HEK293 (cell line): Measurements from ENCODE around the gene PRX.

Source experiments
- KLF1 ChIP-seq: fragments of 450-650 bp; formaldehyde crosslinking; IDR thresholded peaks from 2 replicates; pipeline ENCODE4 v1.5.1; 2016; ENCODE audit warnings: missing biosample characterization, missing genetic modification characterization
- KLF16 ChIP-seq: fragments of 450-650 bp; formaldehyde crosslinking; IDR thresholded peaks from 2 replicates; pipeline ENCODE4 v1.5.1; 2017; ENCODE audit warnings: missing biosample characterization, missing genetic modification characterization
- SCRT2 ChIP-seq: fragments of 450-650 bp; formaldehyde crosslinking; IDR thresholded peaks from 2 replicates; pipeline ENCODE4 v1.5.1; 2016; ENCODE audit warnings: missing biosample characterization, missing genetic modification characterization
- TCF7L2 ChIP-seq: IDR thresholded peaks from 2 replicates; pipeline ENCODE4 v1.6.1; 2011; ENCODE audit warnings: low read depth, mild to moderate bottlenecking, inconsistent platforms, low read length, moderate library complexity, borderline replicate concordance
- ZNF169 ChIP-seq: fragments of 450-650 bp; formaldehyde crosslinking; IDR thresholded peaks from 2 replicates; pipeline ENCODE4 v1.5.1; 2016; ENCODE audit warnings: missing biosample characterization, missing genetic modification characterization
- ZNF248 ChIP-seq: fragments of 450-650 bp; formaldehyde crosslinking; IDR thresholded peaks from 2 replicates; pipeline ENCODE4 v1.5.1; 2017; ENCODE audit warnings: missing biosample characterization, missing genetic modification characterization
- ZNF37A ChIP-seq: fragments of 450-650 bp; IDR thresholded peaks from 2 replicates; pipeline ENCODE4 v1.5.1; 2018; ENCODE audit warnings: missing biosample characterization, missing genetic modification characterization
- ZNF473 ChIP-seq: fragments of 450-650 bp; formaldehyde crosslinking; IDR thresholded peaks from 2 replicates; pipeline ENCODE4 v1.5.1; 2017; ENCODE audit warnings: missing biosample characterization, missing genetic modification characterization
- ZNF549 ChIP-seq: fragments of 450-650 bp; IDR thresholded peaks from 2 replicates; pipeline ENCODE4 v1.5.1; 2018; ENCODE audit warnings: missing biosample characterization, missing genetic modification characterization, mild to moderate bottlenecking, inconsistent platforms, moderate library complexity
- ZNF76 ChIP-seq: fragments of 450-650 bp; formaldehyde crosslinking; IDR thresholded peaks from 2 replicates; pipeline ENCODE4; 2016; ENCODE audit warnings: low read depth, missing biosample characterization, missing genetic modification characterization, borderline replicate concordance
- ZSCAN30 ChIP-seq: fragments of 450-650 bp; IDR thresholded peaks from 2 replicates; pipeline ENCODE4 v1.5.1; 2018; ENCODE audit warnings: missing biosample characterization, mild to moderate bottlenecking, missing genetic modification characterization, moderate library complexity
- TF ChIP-seq, protein P1 (sequence below): fragments of 450-650 bp; formaldehyde crosslinking; IDR thresholded peaks from 2 replicates; pipeline ENCODE4 v1.5.1; 2016; ENCODE audit warnings: missing biosample characterization, missing genetic modification characterization
- TF ChIP-seq, protein P2 (sequence below): fragments of 450-650 bp; formaldehyde crosslinking; IDR thresholded peaks from 2 replicates; pipeline ENCODE4 v1.5.1; 2016; ENCODE audit warnings: missing biosample characterization, missing genetic modification characterization
- TF ChIP-seq, protein P3 (sequence below): fragments of 450-650 bp; formaldehyde crosslinking; IDR thresholded peaks from 2 replicates; pipeline ENCODE4; 2016; ENCODE audit warnings: missing biosample characterization, missing genetic modification characterization
- TF ChIP-seq, protein P4 (sequence below): fragments of 450-650 bp; formaldehyde crosslinking; IDR thresholded peaks from 2 replicates; pipeline ENCODE4 v1.5.1; 2016; ENCODE audit warnings: missing biosample characterization, missing genetic modification characterization, low read depth
- TF ChIP-seq, protein P5 (sequence below): fragments of 450-650 bp; formaldehyde crosslinking; conservative IDR thresholded peaks from 2 replicates; pipeline ENCODE4 v1.5.1; 2016; ENCODE audit warnings: low read depth, missing biosample characterization, missing genetic modification characterization
- TF ChIP-seq, protein P6 (sequence below): fragments of 450-650 bp; formaldehyde crosslinking; IDR thresholded peaks from 2 replicates; pipeline ENCODE4 v1.5.1; 2016; ENCODE audit warnings: missing biosample characterization, missing genetic modification characterization
- TF ChIP-seq, protein P7 (sequence below): sonication (generic); formaldehyde crosslinking; IDR thresholded peaks from 2 replicates; pipeline ENCODE4 v1.8.1; 2022; ENCODE audit warnings: mild to moderate bottlenecking, moderate library complexity, missing genetic modification reagents
- TF ChIP-seq, protein P8 (sequence below): fragments of 450-650 bp; formaldehyde crosslinking; IDR thresholded peaks from 2 replicates; pipeline ENCODE4 v1.5.1; 2016; ENCODE audit warnings: missing biosample characterization, missing genetic modification characterization
- TF ChIP-seq, protein P9 (sequence below): fragments of 450-650 bp; formaldehyde crosslinking; IDR thresholded peaks from 2 replicates; pipeline ENCODE4 v1.5.1; 2016; ENCODE audit warnings: missing biosample characterization, missing genetic modification characterization

Gene PRX

DNA sequence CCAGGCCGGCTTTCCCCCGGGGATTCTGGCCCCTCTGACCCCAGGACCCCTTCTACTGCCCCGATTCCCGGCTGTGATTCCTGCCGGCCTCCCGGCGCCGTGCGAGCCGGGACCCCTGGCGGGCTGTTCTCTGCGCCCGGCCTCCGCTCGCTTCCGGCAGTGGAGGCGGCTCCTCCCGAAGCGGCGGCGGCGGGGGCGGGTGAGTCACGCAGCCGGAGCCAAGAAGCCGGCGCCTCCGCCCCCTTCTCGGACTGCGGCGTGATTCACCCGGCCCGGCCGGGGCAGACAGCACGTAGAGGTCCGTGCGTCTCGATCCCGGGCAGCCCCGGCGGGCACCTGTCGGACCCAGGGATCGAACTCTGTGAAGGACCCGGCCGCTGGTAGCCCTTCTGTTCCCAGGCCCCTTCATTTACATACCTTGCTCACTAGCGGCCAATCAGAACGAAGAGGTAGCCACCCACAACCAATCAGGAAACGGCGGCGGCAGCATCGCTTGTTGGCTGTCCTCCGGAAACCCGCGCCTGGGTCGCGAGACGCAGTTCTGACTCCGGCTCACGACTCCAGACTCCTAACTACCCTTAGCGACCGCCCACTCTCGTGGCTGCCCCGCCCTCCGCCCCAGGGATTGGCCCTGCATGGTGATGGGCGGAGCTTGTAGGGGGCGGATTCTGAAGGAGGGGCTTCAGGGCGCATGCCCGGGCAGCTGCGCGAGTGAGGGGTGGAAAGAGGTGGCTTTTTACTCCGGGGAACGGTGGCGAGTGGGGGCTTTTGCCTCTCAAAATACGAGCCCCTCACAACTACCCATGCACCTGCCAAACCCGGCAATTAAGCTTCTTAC lies 12.5 kb upstream of the PRX start, which contains the start of gene SERTAD1 (continued):
- TF ChIP-seq, protein P1, sequence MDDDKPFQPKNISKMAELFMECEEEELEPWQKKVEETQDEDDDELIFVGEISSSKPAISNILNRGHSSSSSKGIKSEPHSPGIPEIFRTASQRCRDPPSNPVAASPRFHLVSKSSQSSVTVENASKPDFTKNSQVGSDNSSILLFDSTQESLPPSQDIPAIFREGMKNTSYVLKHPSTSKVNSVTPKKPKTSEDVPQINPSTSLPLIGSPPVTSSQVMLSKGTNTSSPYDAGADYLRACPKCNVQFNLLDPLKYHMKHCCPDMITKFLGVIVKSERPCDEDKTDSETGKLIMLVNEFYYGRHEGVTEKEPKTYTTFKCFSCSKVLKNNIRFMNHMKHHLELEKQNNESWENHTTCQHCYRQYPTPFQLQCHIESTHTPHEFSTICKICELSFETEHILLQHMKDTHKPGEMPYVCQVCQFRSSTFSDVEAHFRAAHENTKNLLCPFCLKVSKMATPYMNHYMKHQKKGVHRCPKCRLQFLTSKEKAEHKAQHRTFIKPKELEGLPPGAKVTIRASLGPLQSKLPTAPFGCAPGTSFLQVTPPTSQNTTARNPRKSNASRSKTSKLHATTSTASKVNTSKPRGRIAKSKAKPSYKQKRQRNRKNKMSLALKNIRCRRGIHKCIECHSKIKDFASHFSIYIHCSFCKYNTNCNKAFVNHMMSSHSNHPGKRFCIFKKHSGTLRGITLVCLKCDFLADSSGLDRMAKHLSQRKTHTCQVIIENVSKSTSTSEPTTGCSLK = no peak
- TF ChIP-seq ZNF248 (tag by site-specific recombination) (no peak), SCRT2 (tag by site-specific recombination) (peak; percentile 93), KLF16 (tag by site-specific recombination) (peak; percentile 89), ZNF549 (tag by site-specific recombination) (no peak), ZSCAN30 (tag by site-specific recombination) (peak; percentile 95), TCF7L2 (no peak), ZNF37A (tag by site-specific recombination) (no peak), KLF1 (peak; percentile 56), ZNF169 (peak; percentile 75; the same call in 1 of the 2 replicates), ZNF473 (no peak), ZNF76 (tag by site-specific recombination) (peak; percentile 9; the same call in 1 of the 2 replicates)
- TF ChIP-seq, protein P2, sequence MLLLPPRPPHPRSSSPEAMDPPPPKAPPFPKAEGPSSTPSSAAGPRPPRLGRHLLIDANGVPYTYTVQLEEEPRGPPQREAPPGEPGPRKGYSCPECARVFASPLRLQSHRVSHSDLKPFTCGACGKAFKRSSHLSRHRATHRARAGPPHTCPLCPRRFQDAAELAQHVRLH (tag by site-specific recombination) = peak; percentile 92; the same call in 1 of the 2 replicates
- TF ChIP-seq, protein P3, sequence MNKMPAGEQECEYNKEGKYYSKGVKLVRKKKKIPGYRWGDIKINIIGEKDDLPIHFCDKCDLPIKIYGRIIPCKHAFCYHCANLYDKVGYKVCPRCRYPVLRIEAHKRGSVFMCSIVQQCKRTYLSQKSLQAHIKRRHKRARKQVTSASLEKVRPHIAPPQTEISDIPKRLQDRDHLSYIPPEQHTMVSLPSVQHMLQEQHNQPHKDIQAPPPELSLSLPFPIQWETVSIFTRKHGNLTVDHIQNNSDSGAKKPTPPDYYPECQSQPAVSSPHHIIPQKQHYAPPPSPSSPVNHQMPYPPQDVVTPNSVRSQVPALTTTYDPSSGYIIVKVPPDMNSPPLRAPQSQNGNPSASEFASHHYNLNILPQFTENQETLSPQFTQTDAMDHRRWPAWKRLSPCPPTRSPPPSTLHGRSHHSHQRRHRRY (tag by site-specific recombination) = no peak
- TF ChIP-seq, protein P4, sequence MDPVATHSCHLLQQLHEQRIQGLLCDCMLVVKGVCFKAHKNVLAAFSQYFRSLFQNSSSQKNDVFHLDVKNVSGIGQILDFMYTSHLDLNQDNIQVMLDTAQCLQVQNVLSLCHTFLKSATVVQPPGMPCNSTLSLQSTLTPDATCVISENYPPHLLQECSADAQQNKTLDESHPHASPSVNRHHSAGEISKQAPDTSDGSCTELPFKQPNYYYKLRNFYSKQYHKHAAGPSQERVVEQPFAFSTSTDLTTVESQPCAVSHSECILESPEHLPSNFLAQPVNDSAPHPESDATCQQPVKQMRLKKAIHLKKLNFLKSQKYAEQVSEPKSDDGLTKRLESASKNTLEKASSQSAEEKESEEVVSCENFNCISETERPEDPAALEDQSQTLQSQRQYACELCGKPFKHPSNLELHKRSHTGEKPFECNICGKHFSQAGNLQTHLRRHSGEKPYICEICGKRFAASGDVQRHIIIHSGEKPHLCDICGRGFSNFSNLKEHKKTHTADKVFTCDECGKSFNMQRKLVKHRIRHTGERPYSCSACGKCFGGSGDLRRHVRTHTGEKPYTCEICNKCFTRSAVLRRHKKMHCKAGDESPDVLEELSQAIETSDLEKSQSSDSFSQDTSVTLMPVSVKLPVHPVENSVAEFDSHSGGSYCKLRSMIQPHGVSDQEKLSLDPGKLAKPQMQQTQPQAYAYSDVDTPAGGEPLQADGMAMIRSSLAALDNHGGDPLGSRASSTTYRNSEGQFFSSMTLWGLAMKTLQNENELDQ (tag by site-specific recombination) = no peak
- TF ChIP-seq, protein P5, sequence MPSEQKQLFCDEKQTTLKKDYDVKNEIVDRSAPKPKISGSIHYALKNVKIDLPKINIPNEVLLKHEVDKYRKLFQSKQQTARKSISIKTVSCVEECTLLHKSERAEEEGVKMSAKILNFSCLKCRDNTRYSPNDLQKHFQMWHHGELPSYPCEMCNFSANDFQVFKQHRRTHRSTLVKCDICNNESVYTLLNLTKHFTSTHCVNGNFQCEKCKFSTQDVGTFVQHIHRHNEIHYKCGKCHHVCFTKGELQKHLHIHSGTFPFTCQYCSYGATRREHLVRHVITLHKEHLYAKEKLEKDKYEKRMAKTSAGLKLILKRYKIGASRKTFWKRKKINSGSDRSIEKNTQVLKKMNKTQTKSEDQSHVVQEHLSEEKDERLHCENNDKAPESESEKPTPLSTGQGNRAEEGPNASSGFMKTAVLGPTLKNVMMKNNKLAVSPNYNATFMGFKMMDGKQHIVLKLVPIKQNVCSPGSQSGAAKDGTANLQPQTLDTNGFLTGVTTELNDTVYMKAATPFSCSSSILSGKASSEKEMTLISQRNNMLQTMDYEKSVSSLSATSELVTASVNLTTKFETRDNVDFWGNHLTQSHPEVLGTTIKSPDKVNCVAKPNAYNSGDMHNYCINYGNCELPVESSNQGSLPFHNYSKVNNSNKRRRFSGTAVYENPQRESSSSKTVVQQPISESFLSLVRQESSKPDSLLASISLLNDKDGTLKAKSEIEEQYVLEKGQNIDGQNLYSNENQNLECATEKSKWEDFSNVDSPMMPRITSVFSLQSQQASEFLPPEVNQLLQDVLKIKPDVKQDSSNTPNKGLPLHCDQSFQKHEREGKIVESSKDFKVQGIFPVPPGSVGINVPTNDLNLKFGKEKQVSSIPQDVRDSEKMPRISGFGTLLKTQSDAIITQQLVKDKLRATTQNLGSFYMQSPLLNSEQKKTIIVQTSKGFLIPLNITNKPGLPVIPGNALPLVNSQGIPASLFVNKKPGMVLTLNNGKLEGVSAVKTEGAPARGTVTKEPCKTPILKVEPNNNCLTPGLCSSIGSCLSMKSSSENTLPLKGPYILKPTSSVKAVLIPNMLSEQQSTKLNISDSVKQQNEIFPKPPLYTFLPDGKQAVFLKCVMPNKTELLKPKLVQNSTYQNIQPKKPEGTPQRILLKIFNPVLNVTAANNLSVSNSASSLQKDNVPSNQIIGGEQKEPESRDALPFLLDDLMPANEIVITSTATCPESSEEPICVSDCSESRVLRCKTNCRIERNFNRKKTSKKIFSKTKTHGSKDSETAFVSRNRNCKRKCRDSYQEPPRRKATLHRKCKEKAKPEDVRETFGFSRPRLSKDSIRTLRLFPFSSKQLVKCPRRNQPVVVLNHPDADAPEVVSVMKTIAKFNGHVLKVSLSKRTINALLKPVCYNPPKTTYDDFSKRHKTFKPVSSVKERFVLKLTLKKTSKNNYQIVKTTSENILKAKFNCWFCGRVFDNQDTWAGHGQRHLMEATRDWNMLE = no peak
- TF ChIP-seq, protein P6, sequence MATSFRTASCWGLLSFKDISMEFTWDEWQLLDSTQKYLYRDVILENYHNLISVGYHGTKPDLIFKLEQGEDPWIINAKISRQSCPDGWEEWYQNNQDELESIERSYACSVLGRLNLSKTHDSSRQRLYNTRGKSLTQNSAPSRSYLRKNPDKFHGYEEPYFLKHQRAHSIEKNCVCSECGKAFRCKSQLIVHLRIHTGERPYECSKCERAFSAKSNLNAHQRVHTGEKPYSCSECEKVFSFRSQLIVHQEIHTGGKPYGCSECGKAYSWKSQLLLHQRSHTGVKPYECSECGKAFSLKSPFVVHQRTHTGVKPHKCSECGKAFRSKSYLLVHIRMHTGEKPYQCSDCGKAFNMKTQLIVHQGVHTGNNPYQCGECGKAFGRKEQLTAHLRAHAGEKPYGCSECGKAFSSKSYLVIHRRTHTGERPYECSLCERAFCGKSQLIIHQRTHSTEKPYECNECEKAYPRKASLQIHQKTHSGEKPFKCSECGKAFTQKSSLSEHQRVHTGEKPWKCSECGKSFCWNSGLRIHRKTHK (tag by site-specific recombination) = no peak
- TF ChIP-seq, protein P7, sequence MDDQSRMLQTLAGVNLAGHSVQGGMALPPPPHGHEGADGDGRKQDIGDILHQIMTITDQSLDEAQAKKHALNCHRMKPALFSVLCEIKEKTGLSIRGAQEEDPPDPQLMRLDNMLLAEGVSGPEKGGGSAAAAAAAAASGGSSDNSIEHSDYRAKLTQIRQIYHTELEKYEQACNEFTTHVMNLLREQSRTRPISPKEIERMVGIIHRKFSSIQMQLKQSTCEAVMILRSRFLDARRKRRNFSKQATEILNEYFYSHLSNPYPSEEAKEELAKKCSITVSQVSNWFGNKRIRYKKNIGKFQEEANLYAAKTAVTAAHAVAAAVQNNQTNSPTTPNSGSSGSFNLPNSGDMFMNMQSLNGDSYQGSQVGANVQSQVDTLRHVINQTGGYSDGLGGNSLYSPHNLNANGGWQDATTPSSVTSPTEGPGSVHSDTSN (CRISPR knock-in tag) = no peak; the same call in 1 of the 2 replicates
- TF ChIP-seq, protein P8, sequence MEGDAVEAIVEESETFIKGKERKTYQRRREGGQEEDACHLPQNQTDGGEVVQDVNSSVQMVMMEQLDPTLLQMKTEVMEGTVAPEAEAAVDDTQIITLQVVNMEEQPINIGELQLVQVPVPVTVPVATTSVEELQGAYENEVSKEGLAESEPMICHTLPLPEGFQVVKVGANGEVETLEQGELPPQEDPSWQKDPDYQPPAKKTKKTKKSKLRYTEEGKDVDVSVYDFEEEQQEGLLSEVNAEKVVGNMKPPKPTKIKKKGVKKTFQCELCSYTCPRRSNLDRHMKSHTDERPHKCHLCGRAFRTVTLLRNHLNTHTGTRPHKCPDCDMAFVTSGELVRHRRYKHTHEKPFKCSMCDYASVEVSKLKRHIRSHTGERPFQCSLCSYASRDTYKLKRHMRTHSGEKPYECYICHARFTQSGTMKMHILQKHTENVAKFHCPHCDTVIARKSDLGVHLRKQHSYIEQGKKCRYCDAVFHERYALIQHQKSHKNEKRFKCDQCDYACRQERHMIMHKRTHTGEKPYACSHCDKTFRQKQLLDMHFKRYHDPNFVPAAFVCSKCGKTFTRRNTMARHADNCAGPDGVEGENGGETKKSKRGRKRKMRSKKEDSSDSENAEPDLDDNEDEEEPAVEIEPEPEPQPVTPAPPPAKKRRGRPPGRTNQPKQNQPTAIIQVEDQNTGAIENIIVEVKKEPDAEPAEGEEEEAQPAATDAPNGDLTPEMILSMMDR (tag by site-specific recombination) = peak; percentile 98
- TF ChIP-seq, protein P9, sequence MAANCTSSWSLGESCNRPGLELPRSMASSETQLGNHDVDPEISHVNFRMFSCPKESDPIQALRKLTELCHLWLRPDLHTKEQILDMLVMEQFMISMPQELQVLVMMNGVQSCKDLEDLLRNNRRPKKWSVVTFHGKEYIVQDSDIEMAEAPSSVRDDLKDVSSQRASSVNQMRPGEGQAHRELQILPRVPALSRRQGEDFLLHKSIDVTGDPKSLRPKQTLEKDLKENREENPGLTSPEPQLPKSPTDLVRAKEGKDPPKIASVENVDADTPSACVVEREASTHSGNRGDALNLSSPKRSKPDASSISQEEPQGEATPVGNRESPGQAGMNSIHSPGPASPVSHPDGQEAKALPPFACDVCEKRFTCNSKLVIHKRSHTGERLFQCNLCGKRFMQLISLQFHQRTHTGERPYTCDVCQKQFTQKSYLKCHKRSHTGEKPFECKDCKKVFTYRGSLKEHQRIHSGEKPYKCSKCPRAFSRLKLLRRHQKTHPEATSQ (tag by site-specific recombination) = 0 out of 2 replicates have a peak, but pooled peaks have one; percentile 57
